GM12864 (cell line): Measurements from ENCODE around the gene BSG.

ENCODE experiments used
- DNase-seq: peaks from one replicate; pipeline ENCODE4 v3.0.0-alpha.2; 2011; ENCODE audit warnings: low read depth
- H3K4me3 ChIP-seq: 2 replicates; pipeline ENCODE4 v1.5.1; 2011; ENCODE audit warnings: mild to moderate bottlenecking, low read depth, low read length, control low read depth
- TF ChIP-seq, protein P1 (sequence below): IDR thresholded peaks from 2 replicates; pipeline ENCODE4 v1.5.1; 2011; ENCODE audit warnings: low read depth, mild to moderate bottlenecking, moderate library complexity, low read length, control low read depth, inconsistent platforms; ENCODE audit errors: missing control alignments

BSG gene

GRCh38 chr19:613732-614567 is 41.6 kb downstream of the BSG start:
- DNase-seq = no peak
- no peak overlapping the region for H3K4me3 ChIP-seq
- TF ChIP-seq, protein P1, sequence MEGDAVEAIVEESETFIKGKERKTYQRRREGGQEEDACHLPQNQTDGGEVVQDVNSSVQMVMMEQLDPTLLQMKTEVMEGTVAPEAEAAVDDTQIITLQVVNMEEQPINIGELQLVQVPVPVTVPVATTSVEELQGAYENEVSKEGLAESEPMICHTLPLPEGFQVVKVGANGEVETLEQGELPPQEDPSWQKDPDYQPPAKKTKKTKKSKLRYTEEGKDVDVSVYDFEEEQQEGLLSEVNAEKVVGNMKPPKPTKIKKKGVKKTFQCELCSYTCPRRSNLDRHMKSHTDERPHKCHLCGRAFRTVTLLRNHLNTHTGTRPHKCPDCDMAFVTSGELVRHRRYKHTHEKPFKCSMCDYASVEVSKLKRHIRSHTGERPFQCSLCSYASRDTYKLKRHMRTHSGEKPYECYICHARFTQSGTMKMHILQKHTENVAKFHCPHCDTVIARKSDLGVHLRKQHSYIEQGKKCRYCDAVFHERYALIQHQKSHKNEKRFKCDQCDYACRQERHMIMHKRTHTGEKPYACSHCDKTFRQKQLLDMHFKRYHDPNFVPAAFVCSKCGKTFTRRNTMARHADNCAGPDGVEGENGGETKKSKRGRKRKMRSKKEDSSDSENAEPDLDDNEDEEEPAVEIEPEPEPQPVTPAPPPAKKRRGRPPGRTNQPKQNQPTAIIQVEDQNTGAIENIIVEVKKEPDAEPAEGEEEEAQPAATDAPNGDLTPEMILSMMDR = no peak

- TF ChIP-seq, protein P1 = no peak
- DNase-seq = no peak
- H3K4me3 ChIP-seq = no peak overlapping the region
Measured at GRCh38 chr19:615619-616018, 43.2 kb downstream of the BSG start.

GRCh38 chr19:616062-616700 is 43.8 kb downstream of the BSG start:
- TF ChIP-seq, protein P1 = no peak
- H3K4me3 ChIP-seq = no peak overlapping the region
- no peak for DNase-seq

GRCh38 chr19:616747-617526 is 44.5 kb downstream of the BSG start:
- no peak overlapping the region for H3K4me3 ChIP-seq
- TF ChIP-seq, protein P1 = no peak
- DNase-seq = no peak

GRCh38 chr19:617551-618246 is 45.3 kb downstream of the BSG start:
- no peak for DNase-seq
- no peak overlapping the region for H3K4me3 ChIP-seq
- TF ChIP-seq, protein P1 = no peak

DNA sequence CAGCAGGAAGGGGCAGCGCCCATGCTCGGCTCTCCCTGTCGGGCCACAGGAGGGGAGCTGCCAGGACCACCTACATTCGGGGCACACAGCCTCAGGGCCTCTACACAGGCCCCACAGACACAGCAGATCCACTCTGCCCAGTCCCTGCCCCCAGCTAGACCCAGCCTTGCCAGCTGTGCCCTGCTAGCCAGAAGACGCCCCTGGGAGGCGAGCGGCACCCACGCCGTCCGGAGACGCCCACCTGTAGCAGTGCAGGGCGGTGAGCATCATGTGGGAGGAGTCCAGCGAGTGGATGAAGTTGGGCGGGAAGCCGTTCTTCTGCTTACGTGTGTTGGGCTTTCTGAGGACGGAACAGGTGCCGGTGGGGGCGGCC is 45.8 kb downstream of the BSG start:
- TF ChIP-seq, protein P1 = no peak
- no peak for DNase-seq
- no peak overlapping the region for H3K4me3 ChIP-seq
